ENCODE data around the gene ANTXR2. TPM values are rescaled to one million over a fixed set of nuclear protein-coding genes. Genes with fewer than 3 reads are reported as not detected.

The ANTXR2 gene
- total and polyA plus RNA-seq, 9 of the 15 experiments (the other 6 are each of a cell fraction or from before 2014, with no cell fraction given) = 10.1 to 83.8 (median 60.3) TPM

DNA sequence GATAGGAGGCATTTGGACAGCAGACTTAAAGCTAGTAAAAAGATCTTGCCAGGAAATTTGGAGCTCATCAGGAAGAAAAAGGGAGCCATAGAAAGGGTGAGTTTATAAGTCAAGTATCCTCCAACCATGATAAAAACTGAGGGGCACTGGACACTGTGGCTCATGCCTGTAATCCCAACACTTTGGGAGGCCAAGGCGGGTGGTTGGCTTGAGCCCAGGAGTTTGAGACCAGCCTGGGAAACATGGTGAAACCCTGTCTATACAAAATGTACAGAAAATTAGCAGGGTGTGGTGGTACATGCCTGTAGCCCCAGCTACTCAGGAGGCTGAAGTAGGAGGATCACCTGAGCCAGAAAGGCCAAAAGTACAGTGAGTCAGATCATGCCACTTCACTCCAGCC lies 48.7 kb downstream of the ANTXR2 start:
- 100% methylated on average over 1 of the region's 1 CpG for WGBS (ENCODE audit: insufficient coverage, low coverage, missing lambda C conversion rate)
- BruUV-seq (replicated peaks) = no TSS peak
- POLR2A ChIA-PET = no interaction called here
- no peak for DNase-seq (ENCODE audit: extremely low read depth in 1 of 4, low spot score in 3 of 4)
- Histone ChIP-seq H3K27ac (ENCODE audit: extremely low read depth, low read depth, low read length) (no peak overlapping the region), H3K79me2 (ENCODE audit: control insufficient read depth, insufficient read depth, low read length) (no peaks in the 10 kb centered on the region), H3K27me3 (ENCODE audit: control insufficient read depth in 2 of 2, insufficient read depth in 2 of 2, low read length in 2 of 2) (no peaks in the 10 kb centered on the region), H3K9ac (ENCODE audit: insufficient read depth in 1 of 2, low read depth in 2 of 2, low read length in 2 of 2) (no peak overlapping the region), H2AFZ (ENCODE audit: low read depth, low read length) (no peak overlapping the region), H3K4me2 (ENCODE audit: insufficient read depth, low read length) (no peak overlapping the region), H4K20me1 (replicated peaks; ENCODE audit: control insufficient read depth, insufficient read depth, low read length) (no peaks in the 10 kb centered on the region), H3K4me1 (replicated peaks in 1 of 2; ENCODE audit: control insufficient read depth in 2 of 2, insufficient read depth in 2 of 2, low read length in 2 of 2) (no peaks in the 10 kb centered on the region), H3K9me1 (ENCODE audit: control insufficient read depth, insufficient read depth, low read length) (no peaks in the 10 kb centered on the region), H3K36me3 (ENCODE audit: control insufficient read depth, insufficient read depth, low read length) (peaks cover 78% of the 10 kb centered on the region; the same call in 2 of the 3 replicates), H3K9me3 (replicated peaks; ENCODE audit: control insufficient read depth, insufficient read depth, low read depth, low read length) (no peaks in the 10 kb centered on the region), H3K4me3 (no peak overlapping the region)
- no peak for FAIRE-seq
- in situ Hi-C loops (cut with MboI) = no loop called here
- CTCF ChIA-PET (ENCODE audit: low intra/inter-chr PET ratio) = no interaction called here
- TF ChIP-seq FOXA3 (CRISPR knock-in tag; conservative IDR thresholded peaks at IDR 0.05 in 1 of 2, IDR thresholded peaks at IDR 0.05 in 1 of 2) (no peak), SMARCA5 (IDR thresholded peaks at IDR 0.05) (no peak)
- TF ChIP-seq, protein P1, sequence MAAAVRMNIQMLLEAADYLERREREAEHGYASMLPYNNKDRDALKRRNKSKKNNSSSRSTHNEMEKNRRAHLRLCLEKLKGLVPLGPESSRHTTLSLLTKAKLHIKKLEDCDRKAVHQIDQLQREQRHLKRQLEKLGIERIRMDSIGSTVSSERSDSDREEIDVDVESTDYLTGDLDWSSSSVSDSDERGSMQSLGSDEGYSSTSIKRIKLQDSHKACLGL (CRISPR knock-in tag; IDR thresholded peaks at IDR 0.05; ENCODE audit: borderline replicate concordance, poor library complexity, severe bottlenecking) = no peak
- intact Hi-C loops (cut with micrococcal nuclease) = no loop called here
- ATAC-seq = no peak

DNA sequence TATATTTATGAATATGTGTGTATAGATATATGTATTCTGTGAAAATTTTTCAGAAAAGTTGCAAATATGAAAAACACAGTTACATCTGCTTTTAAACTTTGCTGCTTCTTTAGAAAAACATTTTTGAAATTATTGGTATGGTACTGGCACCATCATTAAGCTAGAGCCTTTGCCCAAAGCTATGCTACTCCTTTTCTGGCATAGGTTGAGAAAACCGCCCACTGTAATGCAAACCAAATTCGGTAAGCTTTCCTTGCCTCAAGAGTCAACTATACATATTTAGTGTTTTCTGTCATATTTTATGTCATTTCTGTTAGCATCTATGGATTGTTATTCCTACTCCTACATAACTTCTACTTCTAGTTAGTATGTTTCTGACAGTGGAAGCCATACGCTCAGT lies 50.7 kb downstream of the ANTXR2 start:
- ChIA-PET POLR2A (interaction anchor here (1.0 kb wide), 1 partner anchor 104 kb away, joined by 3 read pairs; no protein-coding TSS in a partner anchor), CTCF (ENCODE audit: low intra/inter-chr PET ratio) (no interaction called here)
- in situ Hi-C loops (cut with MboI) = no loop called here

More for the DNA sequence above, 50.7 kb downstream of the ANTXR2 start:
- no peak overlapping the region for H3K9ac ChIP-seq (ENCODE audit: insufficient read depth in 1 of 2, low read depth in 2 of 2, low read length in 2 of 2)
- ATAC-seq (no peak), FAIRE-seq (no peak), DNase-seq (ENCODE audit: extremely low read depth in 1 of 4, low spot score in 3 of 4) (no peak)
- no peak overlapping the region for H3K4me2 ChIP-seq (ENCODE audit: insufficient read depth, low read length)
- intact Hi-C loops (cut with micrococcal nuclease) = no loop called here
- H3K27ac ChIP-seq (ENCODE audit: extremely low read depth, low read depth, low read length) = no peak overlapping the region
- H4K20me1 ChIP-seq (replicated peaks; ENCODE audit: control insufficient read depth, insufficient read depth, low read length) = no peaks in the 10 kb centered on the region
- 88% methylated on average over 3 of the region's 3 CpGs for WGBS (ENCODE audit: insufficient coverage, low coverage, missing lambda C conversion rate)
- BruUV-seq (replicated peaks) = no TSS peak
- TF ChIP-seq ZNF121 (CRISPR knock-in tag; conservative IDR thresholded peaks at IDR 0.05) (no peak), ZNF347 (CRISPR knock-in tag; IDR thresholded peaks at IDR 0.05; ENCODE audit: low read depth) (no peak)
- H3K36me3 ChIP-seq (ENCODE audit: control insufficient read depth, insufficient read depth, low read length) = peaks cover 77% of the 10 kb centered on the region; the same call in 2 of the 3 replicates
- no peaks in the 10 kb centered on the region for H3K9me1 ChIP-seq (ENCODE audit: control insufficient read depth, insufficient read depth, low read length)
- no peaks in the 10 kb centered on the region for H3K27me3 ChIP-seq (ENCODE audit: control insufficient read depth in 2 of 2, insufficient read depth in 2 of 2, low read length in 2 of 2)
- H3K79me2 ChIP-seq (ENCODE audit: control insufficient read depth, insufficient read depth, low read length) = no peaks in the 10 kb centered on the region
- no peak overlapping the region for H3K4me3 ChIP-seq
- no peaks in the 10 kb centered on the region; a peak in 1 of 5 replicates for H3K4me1 ChIP-seq (replicated peaks in 1 of 2; ENCODE audit: control insufficient read depth in 2 of 2, insufficient read depth in 2 of 2, low read length in 2 of 2)
- H3K9me3 ChIP-seq (replicated peaks; ENCODE audit: control insufficient read depth, insufficient read depth, low read depth, low read length) = no peaks in the 10 kb centered on the region
- H2AFZ ChIP-seq (ENCODE audit: low read depth, low read length) = no peak overlapping the region

Measured in K562 (cell line).